Pancreas (tissue), 10 donors: Measurements from ENCODE around the gene DLG2. TPM values are rescaled to one million over a fixed set of nuclear protein-coding genes. Genes with fewer than 3 reads are reported as not detected.

ENCODE experiments used
- ATAC-seq, 4 donors: fragments of 200-7000 bp; cut with Tn5 transposase; one replicate each; pipeline versions ENCODE4 v1.8.0 to v1.9.1; 2020; ENCODE audit warnings: mild to moderate bottlenecking in 4 of 4, moderate library complexity in 4 of 4
- DNase-seq, 6 donors: peaks; one replicate each; pipeline ENCODE4 v3.0.0-alpha.2; 2020
- FAIRE-seq: peaks from 2 replicates; lab custom pipeline; 2012; peaks lifted over from hg19 to GRCh38; lab: Jason Lieb, UNC
- H3K27ac ChIP-seq, 4 donors: fragments of 200-600 bp; sonication (generic); 1 replicate in 3 of 4; 2 replicates in 1 of 4; pipeline versions ENCODE4 v1.5.0 to v1.8.0; 2020
- H3K27me3 ChIP-seq, 4 donors: fragments of 200-600 bp; one replicate each; pipeline ENCODE4 v1.8.0; 2021
- H3K36me3 ChIP-seq, 3 donors: fragments of 200-600 bp; sonication (generic) in 1 of 3; one replicate each; pipeline versions ENCODE4 v1.5.0 to v1.8.0; 2020 to 2021
- H3K4me1 ChIP-seq, 3 donors: fragments of 200-600 bp; one replicate each; pipeline ENCODE4 v1.8.0; 2021
- H3K4me3 ChIP-seq, 4 donors: fragments of 200-600 bp; sonication (generic) in 2 of 4; one replicate each; pipeline versions ENCODE4 v1.5.0 to v1.8.0; 2020 to 2021
- H3K9me3 ChIP-seq, 4 donors: fragments of 200-600 bp; one replicate each; pipeline ENCODE4 v1.8.0; 2021
- CTCF ChIP-seq, 4 donors: fragments of 200-600 bp; sonication (generic) in 3 of 4; IDR thresholded peaks; one replicate each; pipeline versions ENCODE4 v1.5.0 to v1.8.0; 2021; ENCODE audit warnings: antibody characterized with exemption in 4 of 4
- WGBS, 2 donors: extraction: QIAGEN DNeasy Blood & Tissue Kit; methylation state at CpG; one replicate each; pipeline ENCODE4 v1.1.7; 2013; 5-methylcytosine and 5-hydroxymethylcytosine counted together
- intact Hi-C, 3 donors: fragments of 100-400 bp; cut with DNase I; formaldehyde crosslinking; loops; one replicate each; pipeline versions ENCODE4 v1.11.1 to v1.14.2; 2022
- polyA plus RNA-seq, 2 donors: library from polyadenylated mRNA; stranded (reverse); fragments of 200-250 nt; gene quantifications; one replicate each; pipeline ENCODE4 v1.2.3, GENCODE V29; 2013
- total RNA-seq, 6 donors: library from RNA; stranded (reverse); fragmentation: NEBNext Ultra II Directional in 4 of 6; extraction: Animal tissue kit (Norgen Biotek cat#: 25700) in 4 of 6; gene quantifications; one replicate each; pipeline versions ENCODE4 v1.2.1 to v1.2.4, GENCODE V29; 2021 to 2023
- donor health status: healthy with polysubstance abuse.
- donor health status: DM: no; HTN: no; CAD: no; lungs with moderate emphysema.
- donor health status: DM: no; HTN: no; CAD: no.
- donor health status: control.
- donor health status: control.
- donor health status: Bipolar disorder and iron deficiency.
- donor health status: DM: yes; HTN: yes; CAD: no.
- donor health status: DM: no; HTN: no; CAD: no.
- donor health status: DM: no; HTN: no; CAD: no.
- donor health status: DM: yes; HTN: yes; CAD: no.

DLG2 gene
- total and polyA plus RNA-seq, 8 donors: 1.2 to 5.4 (median 3.6) TPM

DNA sequence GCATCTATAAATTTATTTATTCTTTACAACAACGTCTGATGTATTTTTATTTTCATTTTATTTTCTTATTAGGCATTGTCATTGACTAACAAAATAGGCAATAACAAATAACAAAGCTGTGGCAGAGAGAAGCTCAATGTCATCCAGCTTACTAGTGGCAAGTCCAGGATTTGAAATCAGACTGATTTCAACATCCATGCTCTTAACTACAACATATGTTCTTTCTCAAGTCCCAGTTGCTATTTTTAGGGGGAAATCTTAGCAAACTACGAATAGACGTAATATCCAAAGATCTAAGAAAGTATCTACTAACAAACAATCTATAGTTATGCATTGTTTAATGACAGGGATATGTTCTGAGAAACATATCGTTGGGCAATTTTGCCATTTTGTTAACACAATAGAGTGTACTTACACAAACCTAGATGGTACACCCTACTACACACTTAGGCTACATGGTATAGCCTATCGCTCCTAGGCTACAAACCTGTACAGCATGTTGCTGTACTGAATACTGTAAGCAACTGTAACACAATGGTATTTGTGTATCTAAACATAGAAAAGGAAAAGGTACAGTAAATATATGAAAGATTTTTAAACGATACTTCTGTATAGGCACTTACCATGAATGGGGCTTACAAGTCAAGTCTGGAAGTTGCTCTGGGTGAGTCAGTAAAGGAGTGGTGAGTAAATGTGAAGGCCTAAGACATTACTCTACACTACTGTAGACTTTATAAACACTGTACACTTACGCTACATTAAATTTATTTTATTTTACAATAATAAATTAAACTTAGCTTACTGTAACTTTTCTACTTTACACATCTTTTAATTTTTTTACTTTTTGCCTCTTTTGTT, 151.3 kb downstream of the DLG2 start:
- peaks cover 0 to 5% (median 0%) of the 10 kb centered on the region in 4 donors for H3K9me3 ChIP-seq
- WGBS, 2 donors: 63 to 68% methylated on average over 7 of the region's 7 CpGs
- FAIRE-seq (no peak), DNase-seq (no peak), ATAC-seq (no peak)
- H3K4me3 ChIP-seq: no peak overlapping the region
- no peaks in the 10 kb centered on the region for H3K27me3 ChIP-seq
- intact Hi-C loops: no loop called here
- H3K4me1 ChIP-seq: no peaks in the 10 kb centered on the region
- TF ChIP-seq CTCF (IDR thresholded peaks at IDR 0.05): no peak
- no peak overlapping the region for H3K27ac ChIP-seq
- no peaks in the 10 kb centered on the region for H3K36me3 ChIP-seq

- H3K4me1 ChIP-seq: no peaks in the 10 kb centered on the region
- TF ChIP-seq CTCF (IDR thresholded peaks at IDR 0.05): no peak
- H3K36me3 ChIP-seq: no peaks in the 10 kb centered on the region
- no peak for ATAC-seq
- FAIRE-seq: no peak
- no peak overlapping the region for H3K4me3 ChIP-seq
- no peak for DNase-seq
- intact Hi-C loops: no loop called here
- peaks cover 0 to 5% (median 0%) of the 10 kb centered on the region in 4 donors for H3K9me3 ChIP-seq
- 94 to 96% methylated on average over 6 of the region's 6 CpGs for WGBS, 2 donors
- no peaks in the 10 kb centered on the region for H3K27me3 ChIP-seq
- no peak overlapping the region for H3K27ac ChIP-seq
Measured at GRCh38 chr11:85472953-85473352, 154.2 kb downstream of the DLG2 start.

- H3K4me3 ChIP-seq: no peak overlapping the region
- no peak for DNase-seq
- ATAC-seq: no peak
- H3K36me3 ChIP-seq: no peaks in the 10 kb centered on the region
- no peaks in the 10 kb centered on the region for H3K9me3 ChIP-seq
- WGBS, 2 donors: 80 to 87% methylated on average over 2 of the region's 2 CpGs
- H3K27me3 ChIP-seq: no peaks in the 10 kb centered on the region
- TF ChIP-seq CTCF (IDR thresholded peaks at IDR 0.05): no peak
- intact Hi-C loops: no loop called here
- H3K27ac ChIP-seq: no peak overlapping the region
- no peak for FAIRE-seq
- H3K4me1 ChIP-seq: no peaks in the 10 kb centered on the region
Measured at GRCh38 chr11:85464283-85464682, 162.9 kb downstream of the DLG2 start.

DNA sequence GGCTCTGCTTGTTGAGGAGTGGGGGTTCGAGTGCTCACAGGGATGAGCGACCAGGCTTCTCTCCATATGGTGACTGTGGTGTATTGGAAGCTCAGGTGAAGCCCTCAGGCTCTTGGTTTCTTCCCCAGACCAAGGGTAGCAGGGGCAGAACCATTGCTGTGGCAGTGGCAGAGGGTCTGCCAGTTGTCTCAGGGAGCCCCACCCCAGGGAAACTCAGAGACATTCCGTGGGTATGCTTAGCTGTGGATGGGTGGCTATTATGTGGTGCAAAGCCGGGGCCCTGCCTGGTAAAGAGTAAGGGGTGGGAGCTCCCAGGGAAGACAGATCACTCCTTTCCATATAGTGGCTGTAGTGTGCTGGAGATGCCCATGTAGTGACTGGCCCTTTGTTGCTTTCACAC, 167.8 kb downstream of the DLG2 start:
- FAIRE-seq (no peak), ATAC-seq (no peak), DNase-seq (peak in 1 of 6 donors; percentile 18)
- Histone ChIP-seq H3K36me3 (no peaks in the 10 kb centered on the region), H3K9me3 (no peaks in the 10 kb centered on the region), H3K27ac (no peak overlapping the region), H3K27me3 (no peaks in the 10 kb centered on the region), H3K4me3 (no peak overlapping the region), H3K4me1 (no peaks in the 10 kb centered on the region)
- 77% methylated on average over 4 of the region's 4 CpGs for WGBS, 2 donors
- intact Hi-C loops: no loop called here
- no peak for TF ChIP-seq CTCF (IDR thresholded peaks at IDR 0.05)

DNA sequence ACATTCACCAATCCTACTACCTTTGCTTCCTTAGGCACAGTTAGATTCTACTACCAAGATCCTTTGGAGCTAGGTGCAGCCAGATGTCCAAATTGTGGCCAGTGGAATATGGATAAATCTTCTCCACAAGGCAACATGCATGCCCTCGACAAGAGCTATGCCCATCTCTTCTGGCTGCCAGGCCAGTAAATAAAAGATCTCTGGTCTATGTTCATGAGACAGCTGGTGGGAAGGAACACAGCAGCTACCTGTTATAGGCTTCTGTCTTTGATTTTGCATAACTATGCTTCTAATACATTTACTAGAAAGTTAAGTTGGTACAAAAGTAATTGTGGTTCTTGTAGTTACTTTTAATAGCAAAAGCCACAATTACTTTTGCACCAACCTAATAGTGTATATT, 182.7 kb downstream of the DLG2 start:
- TF ChIP-seq CTCF (IDR thresholded peaks at IDR 0.05): no peak
- H3K27me3 ChIP-seq: no peaks in the 10 kb centered on the region
- ATAC-seq: peak in 2 of 4 donors; percentile 58 to 60
- no peak overlapping the region for H3K4me3 ChIP-seq
- DNase-seq: no peak
- 28 to 36% methylated on average over 1 of the region's 1 CpG for WGBS, 2 donors
- H3K27ac ChIP-seq: no peak overlapping the region
- intact Hi-C loops: no loop called here
- no peaks in the 10 kb centered on the region for H3K36me3 ChIP-seq
- no peaks in the 10 kb centered on the region for H3K9me3 ChIP-seq
- FAIRE-seq: no peak
- H3K4me1 ChIP-seq: no peaks in the 10 kb centered on the region
